DMS 273 (cell line): ENCODE results near the gene AOX1.
"Not testable (repeated sequence)": the region's sequence is repeated elsewhere in the genome, so short reads cannot be mapped to it uniquely, and the experiment has no call there.

Experiments used
- DNase-seq: peaks from one replicate; lab custom pipeline; 2025; ENCODE audit not compliant: unreplicated experiment; lab: John Stamatoyannopoulos, UW

Gene AOX1

DNA sequence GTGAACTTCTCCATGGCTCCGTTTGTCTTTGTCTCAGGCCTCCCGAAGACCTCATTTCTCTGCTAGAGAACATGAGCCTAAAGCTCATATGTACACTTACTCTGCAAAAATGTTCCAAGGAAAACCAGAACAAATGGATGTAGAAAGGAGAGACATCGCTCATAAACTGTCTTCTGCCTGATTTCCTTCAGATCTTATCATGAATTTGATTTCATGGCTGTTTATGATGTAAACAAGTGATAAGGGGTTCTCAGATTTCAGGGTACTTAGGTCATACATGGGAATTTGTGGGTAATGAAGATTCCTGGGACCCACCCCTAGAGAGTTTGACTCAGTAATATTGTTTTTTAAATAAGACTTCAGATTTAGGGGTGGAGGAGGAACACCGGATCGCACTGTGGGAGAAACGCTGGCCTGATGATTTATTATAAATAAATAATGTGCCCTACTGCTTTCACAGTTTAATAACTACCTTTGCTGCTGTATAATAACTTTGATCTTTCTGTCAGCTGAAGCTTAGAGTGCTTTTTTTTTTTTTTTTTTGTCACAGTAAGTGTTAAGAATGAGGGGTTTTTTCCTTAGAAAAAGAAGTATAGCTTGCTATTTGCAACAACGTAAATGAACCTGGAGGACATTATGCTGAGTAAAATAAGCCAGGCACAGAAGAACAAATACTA is 14.9 kb downstream of the AOX1 start:
- no peak for DNase-seq

- no peak for DNase-seq
Measured at GRCh38 chr2:200602584-200602983, 16.8 kb downstream of the AOX1 start.

DNA sequence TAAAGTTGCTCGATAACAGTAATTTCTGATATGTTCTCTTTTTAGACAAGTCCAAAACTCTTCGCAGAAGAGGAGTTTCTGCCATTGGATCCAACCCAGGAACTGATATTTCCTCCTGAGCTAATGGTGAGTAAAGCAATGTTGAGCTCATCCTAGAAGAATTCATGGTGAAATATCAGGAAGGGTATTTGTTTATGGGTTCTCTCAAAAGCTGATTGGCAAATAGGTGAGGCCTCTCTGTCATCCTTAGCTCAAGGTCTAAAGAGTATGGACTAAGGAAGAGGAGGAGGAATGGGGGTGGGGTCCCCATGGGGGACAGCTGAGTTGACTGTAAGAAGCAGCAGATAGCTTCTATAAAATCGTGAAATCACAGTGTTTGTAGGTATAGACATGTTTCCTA is 18.2 kb downstream of the AOX1 start:
- DNase-seq = no peak

GRCh38 chr2:200604571-200605255 is 18.9 kb downstream of the AOX1 start:
- DNase-seq = no peak

- no peak for DNase-seq
Measured at GRCh38 chr2:200608341-200609027, 22.7 kb downstream of the AOX1 start.

DNA sequence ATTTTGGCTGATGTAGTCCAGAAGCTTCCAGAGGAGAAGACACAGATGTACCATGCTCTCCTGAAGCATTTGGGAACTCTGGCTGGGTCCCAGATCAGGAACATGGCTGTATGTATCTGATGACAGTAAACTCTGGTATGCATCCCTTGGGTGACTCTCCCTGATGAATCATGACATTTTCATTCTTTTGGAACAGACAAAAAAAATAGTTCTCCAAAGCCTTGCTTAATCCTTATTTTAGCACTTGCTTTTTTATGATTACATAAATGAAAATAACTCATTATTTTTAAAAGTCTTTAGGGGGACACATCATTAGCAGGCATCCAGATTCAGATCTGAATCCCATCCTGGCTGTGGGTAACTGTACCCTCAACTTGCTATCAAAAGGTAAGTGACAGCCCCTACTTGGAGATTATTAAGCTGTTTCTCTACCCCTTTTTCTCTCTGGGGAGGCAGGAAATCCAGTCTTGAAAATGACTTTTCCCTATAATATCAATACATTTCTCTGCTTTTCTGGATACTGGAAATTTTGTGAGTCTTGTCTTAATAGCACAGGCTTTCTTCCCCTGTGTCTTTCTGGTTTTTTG is 23.3 kb downstream of the AOX1 start:
- no peak for DNase-seq

DNA sequence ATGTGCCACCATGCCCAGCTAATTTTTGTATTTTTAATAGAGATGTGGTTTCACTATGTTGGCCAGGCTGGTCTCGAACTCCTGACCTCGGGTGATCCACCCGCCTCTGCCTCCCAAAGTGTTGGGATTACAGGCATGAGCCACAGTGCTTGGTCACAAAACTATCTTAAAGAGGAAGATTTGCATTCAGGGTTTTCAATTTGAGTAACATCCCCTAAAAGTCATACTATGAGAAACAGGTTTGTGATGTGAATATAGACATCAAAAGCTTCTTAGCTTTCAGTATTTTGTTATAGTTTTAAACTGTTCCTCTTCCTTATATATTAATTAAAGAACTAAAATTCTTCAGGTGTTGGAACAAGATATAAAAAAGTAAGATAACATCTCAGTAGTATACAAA is 24.4 kb downstream of the AOX1 start:
- not testable (repeated sequence) for DNase-seq

DNA sequence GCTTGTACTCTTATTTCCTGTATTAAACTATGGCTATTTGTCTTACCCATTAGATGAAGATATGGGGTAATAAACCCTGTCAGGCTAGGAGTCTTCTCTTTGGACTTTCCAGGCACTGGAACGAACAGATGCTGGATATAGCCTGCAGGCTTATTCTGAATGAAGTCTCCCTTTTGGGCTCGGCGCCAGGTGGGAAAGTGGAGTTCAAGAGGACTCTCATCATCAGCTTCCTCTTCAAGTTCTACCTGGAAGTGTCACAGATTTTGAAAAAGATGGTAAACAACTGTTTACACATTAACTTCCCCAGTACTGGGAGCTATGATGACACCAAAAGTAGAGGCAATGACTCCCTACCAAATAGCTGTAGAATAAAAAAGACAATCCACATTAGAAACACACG is 27.9 kb downstream of the AOX1 start:
- peak; percentile 21 for DNase-seq

GRCh38 chr2:200614249-200614648 is 28.4 kb downstream of the AOX1 start:
- DNase-seq = no peak

GRCh38 chr2:200615247-200615646 is 29.4 kb downstream of the AOX1 start:
- no peak for DNase-seq

DNA sequence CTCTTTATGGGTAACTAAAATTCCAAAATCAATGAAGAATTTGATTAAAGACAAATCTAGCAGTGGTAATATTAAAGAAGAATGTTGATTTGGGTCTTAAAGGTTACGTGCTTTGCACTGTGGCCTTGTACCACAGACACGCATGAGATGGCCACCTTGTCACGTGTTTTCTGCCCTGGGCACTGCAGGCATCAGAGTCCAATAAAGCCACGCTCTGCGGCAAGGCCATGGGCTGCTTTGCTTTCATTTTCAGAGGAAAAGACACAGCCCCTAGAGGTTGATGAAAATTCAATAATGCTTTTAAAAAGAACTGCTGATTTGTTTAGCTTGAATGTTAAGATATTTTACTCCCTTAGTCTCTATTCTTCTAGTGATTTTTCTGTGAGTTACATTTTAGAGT is 30.4 kb downstream of the AOX1 start:
- DNase-seq = no peak

- DNase-seq = no peak
Measured at GRCh38 chr2:200616656-200617055, 30.8 kb downstream of the AOX1 start.

GRCh38 chr2:200617156-200618053 is 31.6 kb downstream of the AOX1 start:
- DNase-seq = no peak

DNA sequence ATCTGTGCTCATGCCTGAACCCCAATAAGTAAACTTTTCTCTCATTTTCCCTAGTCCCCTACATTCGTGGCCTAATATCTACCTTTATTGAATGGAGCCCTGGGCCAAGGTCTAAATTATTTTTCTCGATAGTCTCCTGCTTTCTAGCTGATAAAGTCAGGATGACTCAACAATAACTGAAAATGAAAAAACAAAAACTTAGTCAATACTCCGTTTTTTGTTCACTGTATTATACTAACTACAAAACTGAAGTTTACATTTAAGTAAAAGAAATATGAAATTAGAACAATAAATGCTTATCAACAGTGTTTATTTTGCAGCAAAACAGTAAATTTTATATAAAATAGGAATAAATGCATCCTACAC is 32.2 kb downstream of the AOX1 start:
- DNase-seq = no peak

- peak; percentile 14 for DNase-seq
Measured at GRCh38 chr2:200618590-200619021, 32.8 kb downstream of the AOX1 start.

DNA sequence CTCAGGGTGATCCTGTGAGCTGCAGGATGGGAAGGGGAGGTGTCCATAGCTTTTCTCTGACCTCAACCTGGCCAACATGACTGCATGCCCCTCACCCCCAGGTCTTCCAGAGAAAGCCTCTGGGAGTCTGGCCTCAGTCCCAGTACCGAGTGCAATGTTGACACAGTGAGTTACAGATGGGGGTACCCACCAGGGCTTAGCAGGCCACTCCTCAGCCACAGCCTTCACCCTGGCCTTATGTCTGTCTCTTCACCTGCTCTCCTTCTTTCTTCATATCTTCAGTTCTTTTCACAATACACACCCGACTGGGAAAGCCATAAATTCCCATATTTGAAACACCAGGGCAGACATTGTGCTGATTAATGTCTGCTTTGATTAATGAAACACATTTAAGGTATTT is 33.5 kb downstream of the AOX1 start:
- DNase-seq = peak; percentile 18

GRCh38 chr2:200620606-200621390 is 35.0 kb downstream of the AOX1 start:
- no peak for DNase-seq

GRCh38 chr2:200622106-200622505 is 36.3 kb downstream of the AOX1 start:
- DNase-seq = no peak

DNA sequence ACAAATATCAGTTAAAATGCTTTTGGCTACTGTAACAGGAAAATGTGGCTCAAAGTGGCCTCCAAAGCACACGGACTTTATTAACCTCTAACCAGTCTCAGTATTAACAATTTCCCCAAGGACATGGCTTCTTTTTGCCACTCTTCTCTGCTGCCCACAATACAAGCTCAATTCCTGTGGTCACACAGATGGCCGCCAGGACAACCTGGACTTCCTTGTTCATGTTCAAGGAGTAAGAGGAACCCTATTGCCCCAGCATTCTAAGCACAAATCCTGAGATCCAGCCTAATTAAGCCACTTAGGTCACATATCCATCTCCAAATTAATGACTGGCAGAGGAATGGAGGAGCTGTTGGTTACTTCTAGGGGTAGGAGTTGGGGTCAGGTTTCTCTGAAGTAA is 38.2 kb downstream of the AOX1 start:
- DNase-seq = no peak

- no peak for DNase-seq
Measured at GRCh38 chr2:200624658-200625057, 38.8 kb downstream of the AOX1 start.
